Activated T-helper 1 cell treated with anti-CD3 and anti-CD28 coated beads, Interleukin-2, amount 50 U/mL, for 16 hours (primary cell): ENCODE data around the gene CCT3.
"Not testable (repeated sequence)": the region's sequence is repeated elsewhere in the genome, so short reads cannot be mapped to it uniquely, and the experiment has no call there.

Experiments
- DNase-seq, 2 donors: peaks; one replicate each; pipeline ENCODE4 v3.0.0-alpha.2; 2020; ENCODE audit warnings: low read depth in 1 of 2, low spot score in 1 of 2

Gene CCT3

DNA sequence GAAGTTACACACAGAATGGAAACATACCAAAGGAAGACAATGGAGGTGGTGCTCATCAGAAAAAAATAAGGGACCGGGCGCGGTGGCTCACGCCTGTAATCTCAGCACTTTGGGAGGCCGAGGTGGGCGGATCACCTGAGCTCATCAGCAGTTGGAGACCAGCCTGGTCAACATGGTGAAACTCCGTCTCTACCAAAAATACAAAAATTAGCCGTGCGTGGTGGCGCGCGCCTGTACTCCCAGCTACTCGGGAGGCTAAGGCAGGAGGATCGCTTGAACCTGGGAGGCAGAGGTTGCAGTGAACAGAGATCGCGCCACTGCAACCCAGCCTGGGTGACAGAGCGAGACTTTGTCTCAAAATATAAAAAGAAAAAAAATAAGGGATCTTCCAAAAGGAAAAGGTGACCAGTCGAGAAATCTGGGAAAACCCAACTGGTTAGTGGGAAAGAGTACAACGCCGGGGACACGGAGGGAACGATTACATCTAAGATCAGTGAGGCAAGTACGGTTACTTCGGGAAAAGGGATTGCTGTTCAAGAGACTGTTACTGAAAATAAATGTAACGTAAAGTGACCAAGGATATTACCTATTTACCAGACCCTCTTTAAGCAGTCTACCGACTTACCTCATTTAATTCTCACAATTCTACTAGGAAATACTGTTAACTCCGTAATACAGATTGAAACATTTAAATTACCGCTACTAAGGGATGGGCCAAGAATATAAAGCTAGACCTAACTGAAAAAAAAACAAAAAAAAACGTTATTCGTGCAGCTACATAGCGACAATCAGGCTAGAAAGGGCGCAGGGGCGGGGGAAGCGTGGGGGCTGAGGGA is 822 bp downstream of the CCT3 start:
- no peak for DNase-seq

DNA sequence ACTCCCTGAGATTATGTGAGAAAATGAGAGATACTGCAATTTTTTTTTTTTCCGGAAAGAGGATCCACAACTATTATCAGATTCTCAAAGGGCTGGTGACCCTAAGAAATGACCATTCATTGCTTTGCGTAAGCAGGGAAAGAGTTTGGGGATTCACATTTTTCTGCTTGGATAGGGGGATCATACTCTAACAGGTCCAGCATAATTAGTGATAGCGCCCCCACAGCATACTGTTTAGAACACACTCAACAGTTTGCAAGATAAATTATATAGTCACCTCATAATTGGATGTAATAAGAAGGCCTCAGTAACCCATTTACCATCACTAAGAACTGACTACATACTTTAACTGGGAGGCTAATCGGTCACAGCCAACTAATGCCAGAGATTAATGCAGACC is 1.9 kb downstream of the CCT3 start:
- DNase-seq: no peak

DNA sequence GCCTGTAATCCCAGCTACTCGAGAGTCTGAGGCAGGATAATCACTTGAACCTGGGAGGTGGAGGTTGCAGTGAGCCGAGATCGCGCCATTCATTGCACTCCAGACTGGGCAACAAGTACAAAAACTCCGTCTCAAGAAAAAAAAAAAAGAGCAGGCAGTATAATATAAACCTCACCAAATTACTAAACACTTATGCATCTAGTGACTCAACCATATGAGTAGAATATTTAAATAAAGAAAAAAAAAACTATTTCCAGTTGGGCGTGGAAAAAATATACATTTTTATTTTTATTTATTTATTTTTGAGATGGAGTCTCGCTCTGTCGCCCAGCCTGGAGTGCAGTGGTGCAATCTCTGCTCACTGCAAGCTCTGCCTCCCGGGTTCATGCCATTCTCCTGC is 14.9 kb downstream of the CCT3 start:
- DNase-seq: not testable (repeated sequence)

GRCh38 chr1:156320560-156320959 is 17.5 kb downstream of the CCT3 start:
- no peak for DNase-seq

GRCh38 chr1:156319664-156320063 is 18.4 kb downstream of the CCT3 start:
- no peak for DNase-seq

DNA sequence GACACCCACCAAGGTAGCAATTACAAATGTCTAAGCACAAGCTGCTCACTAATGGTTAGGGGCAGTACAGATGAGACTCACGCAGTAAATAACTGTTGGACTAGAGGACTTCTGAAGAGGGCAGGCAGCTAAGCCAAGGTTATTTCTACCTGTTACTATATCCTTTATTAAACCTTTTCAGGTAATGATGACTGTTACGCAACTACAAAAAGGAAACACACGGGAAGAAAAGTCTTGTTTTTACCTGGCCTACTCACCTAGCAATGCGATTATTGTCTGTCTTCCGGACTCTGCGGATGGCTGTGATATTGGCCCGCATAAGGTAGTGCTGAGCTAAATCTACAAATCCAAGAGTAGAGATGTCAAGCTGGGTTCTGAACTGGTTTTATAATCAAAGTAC is 21.2 kb downstream of the CCT3 start:
- no peak for DNase-seq

GRCh38 chr1:156310962-156311361 is 27.1 kb downstream of the CCT3 start:
- no peak for DNase-seq

- DNase-seq: no peak
Observed at GRCh38 chr1:156308078-156308477, 30.0 kb downstream of the CCT3 start.

- DNase-seq: no peak
Observed at GRCh38 chr1:156305215-156305614, 32.9 kb downstream of the CCT3 start.

DNA sequence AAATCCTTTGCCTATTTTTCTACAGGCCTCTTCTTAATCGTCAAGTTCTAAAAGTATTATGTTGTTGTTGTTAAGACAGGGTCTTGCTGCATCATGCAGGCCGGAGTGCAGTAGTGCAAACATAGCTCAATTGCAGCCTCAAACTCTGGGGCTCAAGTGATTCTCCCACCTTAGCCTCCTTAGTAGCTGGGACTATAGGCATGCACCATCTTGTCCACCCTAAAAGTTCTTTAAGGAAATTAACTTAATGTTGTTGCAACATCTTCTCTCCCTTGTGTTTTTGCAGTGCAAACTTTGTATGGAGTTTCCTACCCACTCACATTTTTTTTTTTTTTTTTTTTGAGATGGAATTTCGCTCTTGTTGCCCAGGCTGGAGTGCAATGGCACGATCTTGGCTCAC is 34.9 kb downstream of the CCT3 start:
- DNase-seq: no peak

- no peak for DNase-seq
Observed at GRCh38 chr1:156298852-156299357, 39.2 kb downstream of the CCT3 start, which contains the start of gene VHLL. TSS of gene VHLL (minus strand) at chr1:156299307. CDS start at chr1:156299189, 118 bp downstream.

DNA sequence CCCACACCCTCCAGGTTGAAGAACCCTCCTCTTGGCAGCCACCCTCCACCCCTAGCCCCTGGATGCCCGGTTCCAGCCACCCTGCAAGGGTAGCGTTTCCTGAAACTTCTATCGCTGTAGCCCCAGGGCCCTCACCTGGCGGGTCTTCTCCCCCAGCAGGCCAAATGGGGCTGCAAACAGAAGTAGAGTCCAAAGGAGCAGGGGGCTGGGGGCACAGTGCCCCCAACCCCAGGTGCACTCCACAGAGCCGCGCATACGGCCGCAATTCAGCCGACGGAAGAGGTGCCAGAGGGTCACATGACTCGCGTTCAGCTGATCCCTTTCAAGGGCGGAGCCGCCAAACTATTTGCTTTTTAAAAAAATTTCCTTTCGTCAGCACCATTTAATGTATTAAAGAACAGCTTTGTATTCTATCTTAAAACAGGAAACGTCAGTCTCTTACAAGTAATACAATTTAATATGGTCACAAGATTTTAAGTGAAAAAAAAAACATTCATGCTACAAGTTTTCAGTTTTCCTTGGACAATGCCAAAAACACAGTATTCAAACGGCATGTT is 42.6 kb downstream of the CCT3 start, which contains the start of gene GLMP:
GLMP (minus strand) TSS at position 289 of the 557 bp plus-strand sequence; CDS start at position 255, 34 bp downstream.
- peak; percentile 20 for DNase-seq

GRCh38 chr1:156293895-156294294 is 44.2 kb downstream of the CCT3 start:
- no peak for DNase-seq

DNA sequence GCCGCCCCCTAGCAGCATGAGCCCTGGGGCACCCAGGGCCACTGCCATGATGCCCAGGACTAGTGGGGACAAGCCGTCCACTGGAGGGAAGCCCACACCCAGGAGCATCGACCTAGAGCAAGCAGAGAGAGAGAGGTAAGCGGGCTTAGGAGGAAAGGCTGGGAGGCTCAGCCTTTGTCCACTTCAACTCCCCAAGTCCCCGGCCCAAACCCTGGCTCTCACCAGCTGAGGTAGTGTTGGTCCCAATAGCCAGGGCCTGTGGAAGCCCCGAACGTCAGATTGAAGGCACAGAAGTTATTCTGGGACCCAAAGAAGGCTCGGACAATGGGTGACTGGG is 45.0 kb downstream of the CCT3 start:
- DNase-seq: no peak

- DNase-seq: no peak
Observed at GRCh38 chr1:156291226-156292061, 46.6 kb downstream of the CCT3 start.

- no peak for DNase-seq
Observed at GRCh38 chr1:156289857-156290256, 48.2 kb downstream of the CCT3 start.

DNA sequence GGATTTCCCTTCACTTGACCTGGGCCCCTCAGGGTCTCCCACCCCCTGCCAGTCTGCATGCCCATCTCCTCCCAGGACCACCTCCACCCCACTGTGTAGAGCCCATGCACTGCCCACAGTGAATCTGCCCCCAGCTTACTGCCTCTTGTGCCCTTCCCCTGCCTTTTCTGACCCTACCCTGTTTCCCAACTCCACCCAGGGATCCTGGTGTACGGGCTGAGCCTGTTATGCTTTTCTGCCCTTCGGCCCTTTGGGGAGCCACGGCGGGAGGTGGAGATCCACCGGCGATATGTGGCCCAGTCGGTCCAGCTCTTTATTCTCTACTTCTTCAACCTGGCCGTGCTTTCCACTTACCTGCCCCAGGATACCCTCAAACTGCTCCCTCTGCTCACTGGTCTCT is 52.0 kb downstream of the CCT3 start:
- no peak for DNase-seq

DNA sequence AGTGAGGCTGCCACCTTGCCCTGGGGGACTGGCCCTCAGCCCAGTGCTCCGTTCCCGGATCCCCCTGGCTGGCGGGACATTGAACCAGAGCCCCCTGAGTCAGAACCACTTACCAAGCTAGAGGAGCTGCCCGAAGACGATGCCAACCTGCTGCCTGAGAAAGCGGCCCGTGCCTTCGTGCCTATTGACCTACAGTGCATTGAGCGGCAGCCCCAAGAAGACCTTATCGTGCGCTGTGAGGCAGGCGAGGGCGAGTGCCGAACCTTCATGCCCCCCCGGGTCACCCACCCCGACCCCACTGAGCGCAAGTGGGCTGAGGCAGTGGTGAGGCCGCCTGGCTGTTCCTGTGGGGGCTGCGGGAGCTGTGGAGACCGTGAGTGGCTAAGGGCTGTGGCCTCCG is 52.7 kb downstream of the CCT3 start:
- DNase-seq: no peak

DNA sequence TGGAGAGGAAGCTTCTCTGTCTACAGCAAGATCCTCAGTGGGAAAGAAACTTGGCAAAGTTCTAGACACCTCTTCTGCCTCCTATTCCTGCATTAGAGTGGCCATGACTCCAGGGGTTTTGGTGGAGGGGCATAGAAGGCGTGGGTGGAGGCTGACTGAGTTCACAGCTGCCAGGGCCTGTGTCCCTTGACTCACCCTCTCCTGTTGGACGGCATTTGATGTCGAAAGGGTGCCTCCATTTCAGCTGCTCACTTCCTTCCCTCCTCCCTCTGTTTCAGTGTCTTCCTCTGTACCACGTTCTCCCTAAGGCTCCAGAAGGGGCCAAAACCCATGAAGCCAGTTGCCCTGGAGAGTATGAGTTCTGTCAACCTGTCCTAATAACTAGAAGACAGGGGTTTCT is 53.3 kb downstream of the CCT3 start:
- DNase-seq: no peak

DNA sequence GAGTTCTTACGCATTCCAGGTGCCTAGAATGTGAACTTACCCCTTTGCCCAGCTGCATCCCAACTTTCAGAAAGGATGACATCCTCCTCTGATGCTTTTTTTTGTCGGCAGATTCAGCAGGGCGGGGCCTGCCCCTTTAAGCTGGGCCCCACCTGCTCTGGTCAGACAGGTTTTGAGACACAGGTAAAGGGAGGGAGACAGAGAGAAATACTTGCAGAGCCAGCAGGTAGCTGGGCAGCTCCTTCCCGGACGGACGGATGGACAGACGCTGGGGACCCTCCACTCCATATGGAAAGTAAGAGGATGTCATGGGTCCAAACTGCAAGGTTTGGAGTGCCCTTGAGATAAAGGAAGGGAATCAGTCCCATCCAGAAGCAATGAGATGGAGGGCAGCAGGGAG is 54.0 kb downstream of the CCT3 start, which contains the start of gene TMEM79:
TMEM79 (plus strand) TSS at position 214 of the 400 bp plus-strand sequence. CDS start 902 bp downstream, outside the sequence.
- DNase-seq: no peak

- DNase-seq: no peak
Observed at GRCh38 chr1:156283521-156283920, 54.6 kb downstream of the CCT3 start.
